ENCODE data around the gene TSBP1.
"Not testable (repeated sequence)": the region's sequence is repeated elsewhere in the genome, so short reads cannot be mapped to it uniquely, and the experiment has no call there.

TSBP1 gene

DNA sequence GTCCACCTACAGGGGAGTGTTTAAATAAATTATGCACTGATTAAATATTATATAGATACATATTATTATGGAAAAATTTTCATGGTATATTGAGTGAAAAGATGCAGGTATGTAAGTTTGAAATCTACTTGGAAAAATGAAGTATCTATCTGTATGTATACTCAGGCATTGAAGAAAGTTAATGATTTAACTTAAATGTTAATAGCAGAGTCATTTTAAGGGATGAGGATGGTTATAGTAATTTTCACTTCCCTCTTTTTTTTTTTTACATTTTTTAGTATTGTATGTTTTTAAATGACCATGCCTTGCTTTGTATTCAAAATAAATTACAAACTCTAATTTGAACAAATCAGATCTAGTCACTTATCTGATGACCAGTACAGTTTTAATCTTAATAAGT lies 104.7 kb downstream of the TSBP1 start:
- ChIA-PET CTCF (interaction anchor here (0.7 to 1.6 kb wide), 4 partner anchors 11 to 147 kb away, joined by 3 to 8 read pairs (median 3); no protein-coding TSS in a partner anchor), POLR2A (no interaction called here)
- TF ChIP-seq, protein P1, sequence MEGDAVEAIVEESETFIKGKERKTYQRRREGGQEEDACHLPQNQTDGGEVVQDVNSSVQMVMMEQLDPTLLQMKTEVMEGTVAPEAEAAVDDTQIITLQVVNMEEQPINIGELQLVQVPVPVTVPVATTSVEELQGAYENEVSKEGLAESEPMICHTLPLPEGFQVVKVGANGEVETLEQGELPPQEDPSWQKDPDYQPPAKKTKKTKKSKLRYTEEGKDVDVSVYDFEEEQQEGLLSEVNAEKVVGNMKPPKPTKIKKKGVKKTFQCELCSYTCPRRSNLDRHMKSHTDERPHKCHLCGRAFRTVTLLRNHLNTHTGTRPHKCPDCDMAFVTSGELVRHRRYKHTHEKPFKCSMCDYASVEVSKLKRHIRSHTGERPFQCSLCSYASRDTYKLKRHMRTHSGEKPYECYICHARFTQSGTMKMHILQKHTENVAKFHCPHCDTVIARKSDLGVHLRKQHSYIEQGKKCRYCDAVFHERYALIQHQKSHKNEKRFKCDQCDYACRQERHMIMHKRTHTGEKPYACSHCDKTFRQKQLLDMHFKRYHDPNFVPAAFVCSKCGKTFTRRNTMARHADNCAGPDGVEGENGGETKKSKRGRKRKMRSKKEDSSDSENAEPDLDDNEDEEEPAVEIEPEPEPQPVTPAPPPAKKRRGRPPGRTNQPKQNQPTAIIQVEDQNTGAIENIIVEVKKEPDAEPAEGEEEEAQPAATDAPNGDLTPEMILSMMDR (IDR thresholded peaks at IDR 0.05; ENCODE audit: control extremely low read depth, extremely low read depth, low read depth, missing control alignments) = no peak
- DNase-seq (ENCODE audit: extremely low spot score) = no peak

DNA sequence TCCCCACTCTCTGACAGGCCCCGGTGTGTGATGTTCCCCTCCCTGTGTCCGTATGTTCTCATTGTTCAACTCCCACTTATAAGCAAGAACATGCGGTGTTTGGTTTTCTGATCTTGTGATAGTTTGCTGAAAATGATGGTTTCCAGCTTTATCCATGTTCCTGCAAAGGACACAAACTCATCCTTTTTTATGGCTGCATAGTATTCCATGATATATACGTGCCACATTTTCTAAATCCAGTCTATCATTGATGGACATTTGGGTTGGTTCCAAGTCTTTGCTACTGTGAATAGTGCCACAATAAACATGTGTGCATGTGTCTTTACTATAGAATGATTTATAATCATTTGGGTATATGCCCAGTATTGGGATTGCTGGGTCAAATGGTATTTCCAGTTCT lies 114.4 kb downstream of the TSBP1 start:
- DNase-seq (ENCODE audit: extremely low spot score); POLR2A ChIA-PET: not testable (repeated sequence)
- CTCF ChIA-PET = interaction anchor here (4.9 kb wide), 1 partner anchor 12 kb away, joined by 39 read pairs; no protein-coding TSS in a partner anchor

DNA sequence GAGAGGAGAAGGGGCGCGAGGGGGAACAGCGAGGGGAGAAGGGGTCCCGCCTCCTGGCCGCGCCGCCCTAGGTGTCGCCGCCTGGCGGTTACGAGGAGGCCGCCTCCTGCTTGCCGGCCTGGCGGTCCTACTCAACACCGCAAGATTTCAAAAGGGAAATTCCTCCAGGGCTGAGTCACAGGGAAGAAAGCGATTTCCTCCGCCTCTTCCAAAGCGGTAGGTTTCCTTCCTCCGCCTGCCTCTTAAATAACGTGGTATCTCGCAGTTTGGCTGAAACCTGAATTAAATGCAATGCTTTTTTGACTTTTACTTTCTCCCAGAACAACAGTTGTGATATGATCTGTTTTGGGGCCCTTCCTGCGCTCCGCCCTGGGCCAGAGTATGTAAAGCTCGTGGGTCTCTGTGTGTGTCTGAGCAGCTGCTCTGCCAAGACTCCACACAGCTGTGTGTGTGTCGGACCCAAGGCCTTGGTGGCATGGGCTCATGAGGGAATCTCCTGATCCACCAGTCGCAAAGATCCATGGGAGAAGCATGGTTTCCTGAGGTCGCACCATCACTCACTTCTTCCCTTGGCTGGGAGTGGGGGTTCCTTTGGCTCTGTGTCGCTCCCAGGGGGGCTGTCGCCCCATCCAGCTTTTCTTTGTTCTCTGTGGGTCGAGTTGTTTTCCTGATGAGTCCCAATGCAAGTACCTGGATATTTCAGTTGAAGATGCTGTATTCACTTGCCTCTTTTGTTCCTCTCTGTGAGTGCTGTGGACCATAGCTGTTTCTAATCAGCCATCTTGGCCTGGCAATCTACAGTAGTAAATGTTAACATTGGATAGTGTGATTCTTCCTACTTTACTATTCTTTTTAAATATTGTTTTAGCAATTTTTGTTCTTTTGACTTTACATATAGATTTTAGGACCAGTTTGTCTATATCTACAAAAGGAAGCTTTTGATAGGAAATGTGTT lies 116.2 kb downstream of the TSBP1 start:
- ChIA-PET POLR2A (no interaction called here), CTCF (interaction anchor here (0.7 to 4.9 kb wide), 10 partner anchors 8 to 450 kb away, joined by 3 to 39 read pairs (median 4); no protein-coding TSS in a partner anchor)
- DNase-seq (ENCODE audit: extremely low spot score) = peak; percentile 61
- TF ChIP-seq, protein P1 (IDR thresholded peaks at IDR 0.05; ENCODE audit: control extremely low read depth, extremely low read depth, low read depth, missing control alignments) = peak; percentile 70

DNA sequence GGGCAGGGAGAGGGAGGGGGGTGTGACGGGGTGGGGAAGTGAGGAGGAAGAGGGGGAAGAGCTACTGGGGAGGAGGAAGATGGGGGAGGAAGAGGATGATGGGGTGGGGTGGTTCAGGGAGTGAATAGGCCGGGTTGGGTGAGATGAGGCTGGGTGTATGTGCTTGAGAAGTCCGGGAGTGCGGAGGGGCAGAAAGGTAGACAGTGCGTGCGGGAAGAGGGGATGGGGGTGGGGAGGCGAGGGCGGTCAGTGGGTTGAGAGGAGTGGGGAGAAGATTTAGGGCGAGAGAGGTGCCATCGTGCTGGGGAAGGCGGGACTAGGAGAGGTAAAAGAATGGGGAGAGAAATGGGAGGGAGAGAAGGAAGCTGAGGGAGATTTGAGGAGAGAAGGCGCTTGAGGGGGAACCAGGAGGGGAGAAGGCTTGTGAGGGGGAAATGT lies 116.9 kb downstream of the TSBP1 start:
- CTCF ChIA-PET = interaction anchor here (0.7 to 4.9 kb wide), 8 partner anchors 9 to 449 kb away, joined by 3 to 39 read pairs (median 4); no protein-coding TSS in a partner anchor
- no peak for DNase-seq (ENCODE audit: extremely low spot score)
- POLR2A ChIA-PET = interaction anchor here (0.6 kb wide), 1 partner anchor 1033 kb away, joined by 6 read pairs; no protein-coding TSS in a partner anchor
- TF ChIP-seq, protein P1 (IDR thresholded peaks at IDR 0.05; ENCODE audit: control extremely low read depth, extremely low read depth, low read depth, missing control alignments) = no peak

DNA sequence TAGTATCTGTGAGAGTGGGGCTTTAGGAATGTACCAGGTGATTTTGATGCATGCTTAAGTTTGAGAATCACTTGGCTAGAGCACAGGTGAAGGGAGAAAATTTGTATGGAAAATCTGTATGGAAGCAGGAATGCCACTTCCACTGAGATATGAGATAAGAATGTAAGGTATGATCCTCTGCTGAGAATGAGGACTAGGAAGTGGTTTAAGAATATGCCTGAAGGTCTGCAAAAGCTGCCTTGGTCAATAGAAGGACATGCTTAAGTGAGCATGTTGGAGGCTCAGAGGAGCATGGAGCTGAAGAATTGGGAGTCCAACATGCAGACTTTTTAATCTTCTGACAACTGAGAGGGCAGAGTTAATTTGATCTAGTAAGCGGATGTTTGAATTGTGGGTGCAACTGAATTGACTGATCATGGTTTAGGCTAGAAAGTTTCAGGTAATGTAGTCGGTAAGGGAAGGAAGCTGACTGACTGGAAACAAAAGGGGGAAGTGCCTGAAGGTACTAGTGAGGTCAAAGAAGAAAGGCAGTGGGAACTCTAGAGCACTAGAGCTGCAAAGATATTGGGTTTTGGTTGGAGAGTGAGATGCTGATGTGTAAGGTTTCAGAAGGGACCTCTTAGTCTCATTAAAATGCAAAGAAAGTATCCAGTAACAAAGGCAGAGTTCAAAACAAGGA lies 119.2 kb downstream of the TSBP1 start:
- ChIA-PET CTCF (interaction anchor here (1.7 kb wide), 1 partner anchor 16 kb away, joined by 3 read pairs; no protein-coding TSS in a partner anchor), POLR2A (no interaction called here)
- DNase-seq (ENCODE audit: extremely low spot score) = no peak
- TF ChIP-seq, protein P1 (IDR thresholded peaks at IDR 0.05; ENCODE audit: control extremely low read depth, extremely low read depth, low read depth, missing control alignments) = no peak

DNA sequence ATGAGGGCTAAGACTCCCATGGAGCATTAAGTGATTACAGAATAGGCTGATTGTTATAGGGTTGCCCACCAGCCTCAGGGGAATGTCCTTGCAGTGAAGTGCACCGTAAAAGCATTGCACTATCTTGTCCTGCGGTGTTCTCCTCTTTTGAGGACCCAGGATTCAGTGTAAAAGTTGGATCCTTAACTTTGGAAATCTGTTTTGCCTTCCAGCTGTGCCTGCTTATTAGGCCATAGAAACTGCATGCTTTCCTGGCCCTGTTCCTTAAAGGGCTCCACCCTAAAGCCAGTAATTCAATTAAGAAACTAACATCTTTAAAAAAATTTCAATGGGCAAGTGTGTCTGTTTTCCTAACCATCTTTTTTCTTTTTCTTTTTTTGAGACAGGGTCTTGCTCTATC lies 122.4 kb downstream of the TSBP1 start:
- CTCF ChIA-PET = interaction anchor here (2.5 to 3.1 kb wide), 2 partner anchors 131 to 165 kb away, joined by 8 to 11 read pairs; no protein-coding TSS in a partner anchor
- POLR2A ChIA-PET = no interaction called here
- DNase-seq (ENCODE audit: extremely low spot score) = no peak
- TF ChIP-seq, protein P1 (IDR thresholded peaks at IDR 0.05; ENCODE audit: control extremely low read depth, extremely low read depth, low read depth, missing control alignments) = no peak
